Natural killer cell (primary cell): ENCODE results near the gene GDPD4. TPM values are rescaled to one million over a fixed set of nuclear protein-coding genes. Genes with fewer than 3 reads are reported as not detected.
A peak's percentile ranks its signal among the peaks of the same experiment; 100 is the strongest.

Experiments used
- ATAC-seq, 3 donors: fragments of 150-1000 bp in 2 of 3; fragments of 200-7000 bp in 1 of 3; cut with Tn5 transposase; 1 replicate in 1 of 3; 2 replicates in 2 of 3; pipeline ENCODE4 v1.10.0; 2021; ENCODE audit warnings: mild to moderate bottlenecking in 2 of 3, moderate library complexity in 2 of 3
- DNase-seq, 2 donors: peaks; one replicate each; pipeline versions ENCODE4 v3.0.0 to v3.0.0-alpha.2; 2013 to 2021; ENCODE audit warnings: mixed read lengths in 1 of 2
- H3K27ac ChIP-seq: one replicate; pipeline ENCODE4 v1.5.1; 2013; ENCODE audit warnings: mild to moderate bottlenecking, low read length
- H3K27me3 ChIP-seq: one replicate; pipeline ENCODE4 v1.6.1; 2013; ENCODE audit warnings: low read length; ENCODE audit not compliant: control insufficient read depth, insufficient read depth
- H3K36me3 ChIP-seq: one replicate; pipeline ENCODE4 v1.6.1; 2013; ENCODE audit warnings: low read length; ENCODE audit not compliant: control insufficient read depth, insufficient read depth
- H3K4me1 ChIP-seq: one replicate; pipeline ENCODE4 v1.6.1; 2013; ENCODE audit warnings: low read length; ENCODE audit not compliant: control insufficient read depth, insufficient read depth
- H3K4me3 ChIP-seq: one replicate; pipeline ENCODE4 v1.5.1; 2013; ENCODE audit warnings: low read length
- H3K9me3 ChIP-seq: one replicate; pipeline ENCODE4 v1.6.1; 2013; ENCODE audit warnings: low read length; ENCODE audit not compliant: control insufficient read depth, insufficient read depth
- H3K27ac Mint-ChIP-seq, 2 donors: one replicate each; pipeline ENCODE4 v1.8.0; 2022; ENCODE audit warnings: mild to moderate bottlenecking in 2 of 2, mixed read lengths in 2 of 2, moderate library complexity in 1 of 2
- H3K27me3 Mint-ChIP-seq, 2 donors: one replicate each; pipeline ENCODE4 v1.8.0; 2022; ENCODE audit warnings: low read depth in 2 of 2, mixed read lengths in 2 of 2
- H3K36me3 Mint-ChIP-seq: one replicate; pipeline ENCODE4 v1.8.0; 2022; ENCODE audit warnings: mixed read lengths
- H3K4me1 Mint-ChIP-seq, 2 donors: one replicate each; pipeline ENCODE4 v1.8.0; 2022; ENCODE audit warnings: mixed read lengths in 2 of 2
- H3K4me3 Mint-ChIP-seq: one replicate; pipeline ENCODE4 v1.8.0; 2022; ENCODE audit warnings: mild to moderate bottlenecking, moderate library complexity, mixed read lengths
- H3K9me3 Mint-ChIP-seq, 2 donors: one replicate each; pipeline ENCODE4 v1.8.0; 2022; ENCODE audit warnings: mixed read lengths in 2 of 2
- CTCF ChIP-seq: fragments of 200-600 bp; IDR thresholded peaks from one replicate; pipeline ENCODE4 v1.8.0; 2022; ENCODE audit warnings: antibody characterized with exemption
- WGBS: methylation state at CpG from one replicate; pipeline ENCODE4 v1.1.7; 2013; ENCODE audit warnings: missing lambda C conversion rate; ENCODE audit not compliant: insufficient coverage; 5-methylcytosine and 5-hydroxymethylcytosine counted together
- intact Hi-C: fragments of 100-400 bp; cut with micrococcal nuclease; formaldehyde crosslinking; loops from one replicate; pipeline ENCODE4 v1.14.2; 2022
- total RNA-seq, 4 donors: library from RNA; stranded (reverse); fragments of 120-200 nt in 1 of 4; gene quantifications; one replicate each; pipeline versions ENCODE4 v1.2.3 to v1.2.4, GENCODE V29; 2013 to 2022

Gene GDPD4
- total RNA-seq, 3 donors from 2014 or later (not counting 1 experiment from before 2014, with no cell fraction given), result not detected

DNA sequence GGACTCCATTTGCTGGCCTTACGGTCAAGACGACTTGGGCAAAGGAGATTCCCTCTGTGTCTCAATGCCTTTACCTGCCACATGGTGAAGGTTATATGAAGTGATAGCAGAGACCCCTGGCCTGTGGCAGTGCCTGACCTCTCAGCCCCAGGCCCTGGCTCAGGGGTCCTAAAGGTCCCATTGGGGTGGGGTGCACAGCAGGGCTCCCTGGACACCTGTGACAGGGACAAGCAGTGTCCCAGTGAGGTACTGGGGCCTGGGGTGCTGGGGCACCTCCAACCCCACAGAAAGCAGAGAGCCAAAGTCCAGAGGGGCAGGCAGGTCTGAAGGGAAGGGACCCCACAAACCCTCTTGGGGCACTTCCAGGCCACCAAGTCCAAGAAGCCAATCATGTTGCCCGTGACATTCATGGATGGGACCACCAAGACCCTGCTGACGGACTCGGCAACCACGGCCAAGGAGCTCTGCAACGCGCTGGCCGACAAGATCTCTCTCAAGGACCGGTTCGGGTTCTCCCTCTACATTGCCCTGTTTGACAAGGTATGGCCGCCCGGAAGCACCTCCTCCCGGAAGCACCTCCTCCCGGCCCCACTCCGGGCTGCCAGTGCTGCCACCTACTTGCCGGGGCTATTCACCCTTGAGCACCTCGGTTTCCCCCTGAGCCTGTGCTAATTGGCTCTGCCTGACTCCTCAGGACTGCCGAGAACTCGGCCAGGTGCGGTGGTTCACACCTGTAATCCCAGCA is 111.0 kb downstream of the GDPD4 start:
- Histone ChIP-seq H3K27me3 (no peaks in the 10 kb centered on the region), H3K9me3 (no peaks in the 10 kb centered on the region), H3K36me3 (no peaks in the 10 kb centered on the region), H3K4me1 (no peaks in the 10 kb centered on the region), H3K4me3 (no peak overlapping the region), H3K27ac (no peak overlapping the region)
- no peak for TF ChIP-seq CTCF
- H3K9me3 Mint-ChIP-seq, result no peaks in the 10 kb centered on the region
- no peaks in the 10 kb centered on the region for H3K27me3 Mint-ChIP-seq
- no peaks in the 10 kb centered on the region for H3K4me1 Mint-ChIP-seq
- DNase-seq (no peak), ATAC-seq (no peak)
- WGBS, result 95% methylated on average over 21 of the region's 21 CpGs
- intact Hi-C loops, result no loop called here
- no peak overlapping the region for H3K4me3 Mint-ChIP-seq
- no peaks in the 10 kb centered on the region for H3K36me3 Mint-ChIP-seq
- H3K27ac Mint-ChIP-seq, result no peak overlapping the region

- no peak overlapping the region for H3K27ac ChIP-seq
- no peak for TF ChIP-seq CTCF
- H3K27ac Mint-ChIP-seq, result no peak overlapping the region
- H3K4me3 ChIP-seq, result no peak overlapping the region
- no peak for DNase-seq
- H3K36me3 ChIP-seq, result no peaks in the 10 kb centered on the region
- H3K4me1 ChIP-seq, result no peaks in the 10 kb centered on the region
- H3K9me3 Mint-ChIP-seq, result no peaks in the 10 kb centered on the region
- intact Hi-C loops, result loop anchor here (2.0 kb wide), 1 partner anchor 359 kb away; no protein-coding TSS in a partner anchor
- H3K4me1 Mint-ChIP-seq, result no peaks in the 10 kb centered on the region
- no peaks in the 10 kb centered on the region for H3K9me3 ChIP-seq
- H3K4me3 Mint-ChIP-seq, result no peak overlapping the region
- ATAC-seq, result no peak
- no peaks in the 10 kb centered on the region for H3K36me3 Mint-ChIP-seq
- H3K27me3 Mint-ChIP-seq, result no peaks in the 10 kb centered on the region
- H3K27me3 ChIP-seq, result no peaks in the 10 kb centered on the region
- WGBS, result 91% methylated on average over 28 of the region's 28 CpGs
Measured at GRCh38 chr11:77189588-77190210, 111.8 kb downstream of the GDPD4 start.

DNA sequence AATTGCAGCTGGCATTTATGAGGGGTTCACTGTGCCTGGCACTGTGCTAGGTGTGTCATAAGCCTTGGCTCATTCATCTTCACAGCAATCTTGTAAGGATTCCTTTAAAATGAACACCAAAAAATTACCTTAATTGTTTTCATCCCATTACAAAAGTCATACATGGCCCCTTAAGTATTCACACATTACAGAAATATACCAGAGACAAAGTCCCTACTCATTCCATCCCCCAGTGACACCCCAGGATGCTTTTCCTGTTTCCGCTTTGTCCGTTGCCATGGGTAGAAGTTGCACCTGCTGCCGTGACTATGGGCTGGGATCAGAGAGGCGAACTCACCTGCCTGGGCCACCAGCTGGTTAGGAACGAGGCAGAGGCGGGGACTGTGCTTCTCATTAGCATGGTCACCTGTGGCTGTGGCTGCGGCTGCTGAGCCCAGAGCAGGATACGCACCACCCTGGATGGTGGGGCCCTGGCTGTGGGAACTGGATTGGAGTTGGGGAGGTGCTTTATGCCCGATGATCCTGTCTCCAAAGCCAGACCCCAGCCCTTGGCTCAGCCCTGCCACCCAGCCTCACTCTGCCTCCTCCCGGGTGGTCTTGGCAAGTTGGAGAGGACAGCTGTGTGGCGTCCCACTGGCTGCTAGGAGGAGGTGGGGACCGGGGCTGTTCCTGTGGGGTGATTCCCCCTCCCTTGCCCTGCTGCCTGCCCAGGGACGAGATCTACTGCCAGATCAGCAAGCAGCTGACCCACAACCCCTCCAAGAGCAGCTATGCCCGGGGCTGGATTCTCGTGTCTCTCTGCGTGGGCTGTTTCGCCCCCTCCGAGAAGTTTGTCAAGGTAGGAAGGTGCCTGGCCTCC is 112.6 kb downstream of the GDPD4 start:
- no peak for DNase-seq
- H3K27me3 ChIP-seq, result no peaks in the 10 kb centered on the region
- WGBS, result 89% methylated on average over 18 of the region's 18 CpGs
- no peak overlapping the region for H3K4me3 ChIP-seq
- Mint-ChIP-seq H3K27ac (no peak overlapping the region), H3K9me3 (no peaks in the 10 kb centered on the region), H3K4me1 (no peaks in the 10 kb centered on the region), H3K36me3 (no peaks in the 10 kb centered on the region), H3K4me3 (no peak overlapping the region), H3K27me3 (no peaks in the 10 kb centered on the region)
- peak; percentile 39 for TF ChIP-seq CTCF
- ATAC-seq, result no peak
- no peaks in the 10 kb centered on the region for H3K36me3 ChIP-seq
- H3K4me1 ChIP-seq, result no peaks in the 10 kb centered on the region
- no peak overlapping the region for H3K27ac ChIP-seq
- no peaks in the 10 kb centered on the region for H3K9me3 ChIP-seq
- intact Hi-C loops, result loop anchor here (1.0 to 2.0 kb wide), 3 partner anchors 62 to 360 kb away; no protein-coding TSS in a partner anchor
